HepG2 (cell line): ENCODE measurements around the gene PYY. TPM values are rescaled to one million over a fixed set of nuclear protein-coding genes. Genes with fewer than 3 reads are reported as not detected.
"Not testable (repeated sequence)": the region's sequence is repeated elsewhere in the genome, so short reads cannot be mapped to it uniquely, and the experiment has no call there.

Source experiments
- ARID3A ChIP-seq: IDR thresholded peaks from 2 replicates; pipeline ENCODE4 v1.6.1; 2012; ENCODE audit warnings: low read depth, low read length, improper control_type of control experiment
- BCL6 ChIP-seq: IDR thresholded peaks from 2 replicates; pipeline ENCODE4 v1.6.1; 2016; ENCODE audit warnings: missing genetic modification reagents, missing compliant biosample characterization
- BRD4 ChIP-seq: sonication (generic); formaldehyde crosslinking; IDR thresholded peaks from 2 replicates; pipeline ENCODE4 v1.4.0; 2020; ENCODE audit warnings: missing genetic modification reagents
- CREB1 ChIP-seq, 2 experiments: fragments of 450-650 bp in 1 of 2; IDR thresholded peaks; 2 replicates each; pipeline ENCODE4 v1.6.1; 2016 to 2017; ENCODE audit warnings: control low read depth in 1 of 2, mild to moderate bottlenecking in 1 of 2, missing compliant biosample characterization in 1 of 2, missing genetic modification characterization in 1 of 2
- E2F1 ChIP-seq: sonication (generic); formaldehyde crosslinking; IDR thresholded peaks from 2 replicates; pipeline ENCODE4 v1.5.0; 2020; ENCODE audit warnings: missing genetic modification reagents
- IKZF5 ChIP-seq: IDR thresholded peaks from 2 replicates; pipeline ENCODE4 v1.6.1; 2018; ENCODE audit warnings: missing genetic modification reagents, mild to moderate bottlenecking, missing compliant biosample characterization
- KAT8 ChIP-seq: IDR thresholded peaks from 2 replicates; pipeline ENCODE4 v1.6.1; 2016; ENCODE audit warnings: missing genetic modification reagents, missing compliant biosample characterization
- NR2F6 ChIP-seq, 2 experiments: IDR thresholded peaks; 2 replicates each; pipeline ENCODE4 v1.6.1; 2016; ENCODE audit warnings: antibody characterized with exemption in 1 of 2, mild to moderate bottlenecking in 1 of 2
- PATZ1 ChIP-seq: sonication (generic); formaldehyde crosslinking; IDR thresholded peaks from 2 replicates; pipeline ENCODE4 v1.4.0; 2020; ENCODE audit warnings: missing genetic modification reagents
- PAXIP1 ChIP-seq: sonication (generic); formaldehyde crosslinking; conservative IDR thresholded peaks from 2 replicates; pipeline ENCODE4 v1.4.0; 2020; ENCODE audit warnings: mild to moderate bottlenecking, missing genetic modification reagents, moderate library complexity
- SALL1 ChIP-seq: sonication (generic); formaldehyde crosslinking; IDR thresholded peaks from 2 replicates; pipeline ENCODE4 v1.8.0; 2022; ENCODE audit warnings: mild to moderate bottlenecking, missing genetic modification reagents
- SKI ChIP-seq: fragments of 450-650 bp; IDR thresholded peaks from one replicate; pipeline ENCODE4 v1.6.1; 2018; ENCODE audit warnings: mild to moderate bottlenecking; ENCODE audit not compliant: partially characterized antibody
- TBX3 ChIP-seq: fragments of 450-650 bp; IDR thresholded peaks from 2 replicates; pipeline ENCODE4 v1.6.1; 2017; ENCODE audit warnings: antibody characterized with exemption, mild to moderate bottlenecking, inconsistent platforms, borderline replicate concordance
- THAP11 ChIP-seq: IDR thresholded peaks from 2 replicates; pipeline ENCODE4 v1.6.1; 2016; ENCODE audit warnings: missing biosample characterization, missing genetic modification reagents
- ZBTB38 ChIP-seq: sonication (generic); formaldehyde crosslinking; IDR thresholded peaks from 2 replicates; pipeline ENCODE4 v1.5.1; 2020; ENCODE audit warnings: mild to moderate bottlenecking, missing genetic modification reagents
- ZNF225 ChIP-seq: sonication (generic); formaldehyde crosslinking; IDR thresholded peaks from 2 replicates; pipeline ENCODE4 v1.4.0; 2020; ENCODE audit warnings: mild to moderate bottlenecking, missing genetic modification reagents
- ZNF556 ChIP-seq: sonication (generic); formaldehyde crosslinking; IDR thresholded peaks from 2 replicates; pipeline ENCODE4 v1.4.0; 2020; ENCODE audit warnings: mild to moderate bottlenecking, missing genetic modification reagents, borderline replicate concordance
- ZNF607 ChIP-seq: sonication (generic); formaldehyde crosslinking; IDR thresholded peaks from 2 replicates; pipeline ENCODE4 v1.5.1; 2020; ENCODE audit warnings: missing genetic modification reagents, mild to moderate bottlenecking, borderline replicate concordance
- polyA plus RNA-seq, 8 experiments: library from polyadenylated mRNA; depleted of rRNA in 3 of 8; stranded (reverse) in 7 of 8; unstranded in 1 of 8; fragments of >200 nt; fragmentation: Illumina TruSeq in 4 of 8; extraction: Trizol in 4 of 8; gene quantifications; 2 replicates each; pipeline versions ENCODE4 v1.2.1 to v1.2.3, GENCODE V29; 2011 to 2016; ENCODE audit warnings: low read depth in 4 of 8, missing spikeins in 1 of 8, mixed read lengths in 1 of 8; ENCODE audit not compliant: insufficient read depth in 1 of 8
- total RNA-seq, 5 experiments: library from RNA; depleted of rRNA; stranded (reverse); fragments of >200 nt; fragmentation: Illumina TruSeq; extraction: Trizol; gene quantifications; 2 replicates each; pipeline ENCODE4 v1.2.3, GENCODE V29; 2016; ENCODE audit warnings: low read depth in 1 of 5

The PYY gene
- total and polyA plus RNA-seq, 2 of the 13 experiments (the other 11 are each of a cell fraction or from before 2014, with no cell fraction given), result 0.25 TPM; not detected in 1

GRCh38 chr17:43972444-43973212 lies 18.9 kb upstream of the PYY start (continued):
- TF ChIP-seq TBX3, result peak; percentile 83; the same call in 1 of the 2 replicates
- TF ChIP-seq IKZF5, result peak; percentile 90
- TF ChIP-seq ZNF607 (CRISPR knock-in tag), result 0 out of 2 replicates have a peak, but pooled peaks have one; percentile 27
- TF ChIP-seq KAT8, result peak; percentile 32; the same call in 1 of the 2 replicates
- peak; percentile 52 for TF ChIP-seq ARID3A
- not testable (repeated sequence) for TF ChIP-seq CREB1 (IDR thresholded peaks at IDR 0.05)
- peak; percentile 35; the same call in 1 of the 2 replicates for TF ChIP-seq CREB1 (CRISPR knock-in tag; IDR thresholded peaks at IDR 0.05)
- TF ChIP-seq THAP11, result 0 out of 2 replicates have a peak, but pooled peaks have one; percentile 34
- TF ChIP-seq SKI, result peak; percentile 76
- TF ChIP-seq NR2F6 (IDR thresholded peaks at IDR 0.05), result peak; percentile 56
- TF ChIP-seq NR2F6 (CRISPR knock-in tag; IDR thresholded peaks at IDR 0.05), result peak; percentile 49
- 0 out of 2 replicates have a peak, but pooled peaks have one; percentile 41 for TF ChIP-seq BRD4
- TF ChIP-seq BCL6, result peak; percentile 56
- peak; percentile 32; the same call in 1 of the 2 replicates for TF ChIP-seq ZBTB38 (CRISPR knock-in tag)
- TF ChIP-seq ZNF225 (CRISPR knock-in tag), result 0 out of 2 replicates have a peak, but pooled peaks have one; percentile 17
- TF ChIP-seq ZNF556 (CRISPR knock-in tag), result peak; percentile 40; the same call in 1 of the 2 replicates
- TF ChIP-seq SALL1 (CRISPR knock-in tag), result peak; percentile 94
- TF ChIP-seq E2F1, result peak; percentile 30; the same call in 1 of the 2 replicates
- TF ChIP-seq PATZ1 (CRISPR knock-in tag), result 0 out of 2 replicates have a peak, but pooled peaks have one; percentile 5
- peak; percentile 88 for TF ChIP-seq PAXIP1 (CRISPR knock-in tag)
